GM08714 (cell line): Measurements from ENCODE around the gene HCN1.
"Not testable (repeated sequence)": the region's sequence is repeated elsewhere in the genome, so short reads cannot be mapped to it uniquely, and the experiment has no call there.

ENCODE experiments used
- H3K4me3 ChIP-seq: fragments of 200-500 bp; sonication (Bioruptor generic); 2 replicates; pipeline ENCODE4 v1.5.1; 2014; ENCODE audit warnings: mild to moderate bottlenecking, low read length, inconsistent platforms
- ZNF274 ChIP-seq: IDR thresholded peaks from 2 replicates; pipeline ENCODE4 v1.6.1; 2012; ENCODE audit warnings: mild to moderate bottlenecking, low read depth, low read length

The HCN1 gene

DNA sequence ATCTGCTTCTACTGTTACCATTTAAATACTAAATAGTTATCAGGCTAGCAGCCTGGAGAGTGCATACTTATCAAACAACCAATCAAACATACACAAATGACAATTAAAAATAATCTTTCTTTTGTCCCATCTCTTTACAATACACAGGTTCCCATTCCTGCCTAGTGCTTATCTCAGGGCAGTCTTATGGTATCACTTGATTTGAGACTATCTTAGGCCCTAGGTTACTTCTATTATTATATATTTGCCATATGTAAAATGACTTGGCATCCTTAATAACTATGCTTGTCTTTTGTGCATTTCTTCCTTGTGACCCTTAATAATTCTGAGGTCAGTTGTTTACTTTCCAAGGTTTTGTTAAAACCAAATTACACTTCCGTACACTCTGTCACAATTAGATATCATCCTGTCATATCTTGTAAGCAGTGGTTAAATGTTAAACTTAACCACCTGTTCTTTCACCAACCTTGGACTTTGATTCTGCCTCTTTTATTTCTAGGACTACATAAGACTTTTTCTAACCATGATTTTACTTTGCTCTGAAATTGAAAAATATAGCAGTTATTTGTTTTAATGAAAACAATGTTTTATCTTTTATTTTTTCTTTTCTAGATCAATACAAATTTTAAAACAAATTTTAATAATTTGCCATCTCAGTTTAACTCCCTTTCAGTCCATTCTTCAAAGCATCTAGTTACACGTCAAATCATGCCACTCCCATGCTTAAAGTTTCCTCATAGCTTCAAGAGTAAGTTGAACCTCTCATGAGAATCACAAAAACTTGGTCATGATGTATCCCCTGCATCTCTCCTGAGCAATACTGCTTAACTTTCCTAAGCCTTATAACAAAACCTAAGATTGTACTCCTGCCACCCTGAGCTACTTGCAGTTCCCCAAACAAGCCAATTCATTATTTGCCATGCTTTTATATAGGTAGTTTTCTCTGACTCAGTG is 281.3 kb downstream of the HCN1 start:
- TF ChIP-seq ZNF274: no peak

DNA sequence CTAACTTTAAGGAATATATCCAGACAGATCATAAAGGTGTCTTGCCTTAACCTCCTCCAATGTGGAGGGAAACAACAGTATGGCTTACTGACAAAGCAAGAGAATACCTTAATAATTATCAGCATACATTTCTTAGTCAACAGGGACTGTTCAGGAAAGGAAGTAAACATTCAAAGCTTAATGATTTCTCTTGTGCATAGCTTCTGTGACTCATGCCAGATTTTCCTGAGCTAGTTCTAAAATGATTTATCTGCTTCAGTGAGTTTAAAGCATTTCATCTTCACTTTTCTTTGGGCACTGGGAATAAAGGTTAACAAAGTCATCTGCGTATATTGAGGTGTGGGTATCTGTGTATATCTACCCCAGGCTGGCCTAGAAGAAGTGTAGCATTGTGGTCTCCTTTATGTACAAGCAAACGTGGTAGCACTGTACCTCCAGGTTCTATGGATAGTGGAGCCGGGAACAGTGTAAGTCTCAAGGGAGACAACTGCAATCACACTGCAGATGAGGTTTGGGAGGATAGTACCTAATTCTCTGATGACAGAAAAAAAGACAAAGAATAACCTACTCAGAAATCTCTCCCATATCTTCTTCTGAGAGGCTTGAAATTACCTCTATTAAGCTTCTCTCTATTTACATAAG is 284.1 kb downstream of the HCN1 start:
- no peak overlapping the region for H3K4me3 ChIP-seq

More for the DNA sequence above, 281.3 kb downstream of the HCN1 start:
- no peak overlapping the region for H3K4me3 ChIP-seq

DNA sequence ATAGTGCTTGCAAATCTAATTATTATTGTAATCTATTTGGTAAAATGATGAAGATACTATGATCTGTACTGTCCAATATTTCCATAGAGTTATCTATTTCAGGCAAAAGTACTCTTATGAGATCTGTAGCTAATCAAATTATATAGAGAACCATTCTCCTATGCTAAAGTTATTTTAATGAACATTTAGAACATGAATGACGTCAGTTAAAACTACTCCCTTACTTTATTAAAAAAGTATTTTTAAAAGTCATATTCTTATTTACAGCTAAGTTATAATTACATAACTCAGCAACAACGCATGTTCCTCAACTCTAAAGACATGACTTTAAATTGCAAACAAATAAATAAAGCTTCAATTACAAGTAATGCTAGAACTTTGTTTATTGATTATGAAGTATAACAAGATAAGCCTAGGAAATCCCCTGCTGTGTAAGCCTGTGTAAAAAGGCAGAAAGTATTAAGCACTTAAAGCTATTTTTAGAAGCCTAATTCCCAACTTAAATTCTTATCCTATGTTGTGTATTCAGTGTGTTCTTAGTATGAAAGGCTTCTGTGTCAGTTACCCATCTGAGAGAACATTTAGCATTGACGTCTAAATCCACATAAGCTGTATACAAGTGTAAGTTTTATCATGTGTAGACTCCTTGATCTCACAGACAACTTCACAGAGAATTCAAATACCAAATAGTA is 285.7 kb downstream of the HCN1 start:
- H3K4me3 ChIP-seq: no peak overlapping the region
- no peak for TF ChIP-seq ZNF274

More for the DNA sequence above, 284.1 kb downstream of the HCN1 start:
- no peak for TF ChIP-seq ZNF274

DNA sequence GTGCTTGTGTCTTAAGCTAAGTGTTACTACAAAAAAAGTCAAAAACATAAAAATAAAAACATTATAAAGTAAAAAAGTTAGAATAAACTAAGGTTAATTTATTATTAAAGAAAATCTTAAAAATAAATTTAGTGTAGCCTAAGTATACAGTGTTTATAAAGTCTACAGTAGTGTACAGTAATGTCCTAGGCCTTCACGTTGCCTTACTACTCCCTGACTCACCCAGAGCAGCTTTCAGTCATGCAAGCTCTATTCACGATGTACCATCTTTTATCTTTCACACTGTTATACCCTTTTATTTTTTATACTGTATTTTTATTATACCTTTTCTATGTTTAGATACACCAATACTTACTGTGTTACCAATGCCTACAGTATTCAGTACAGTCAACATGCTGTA is 288.1 kb downstream of the HCN1 start:
- H3K4me3 ChIP-seq: no peak overlapping the region
- TF ChIP-seq ZNF274: no peak

DNA sequence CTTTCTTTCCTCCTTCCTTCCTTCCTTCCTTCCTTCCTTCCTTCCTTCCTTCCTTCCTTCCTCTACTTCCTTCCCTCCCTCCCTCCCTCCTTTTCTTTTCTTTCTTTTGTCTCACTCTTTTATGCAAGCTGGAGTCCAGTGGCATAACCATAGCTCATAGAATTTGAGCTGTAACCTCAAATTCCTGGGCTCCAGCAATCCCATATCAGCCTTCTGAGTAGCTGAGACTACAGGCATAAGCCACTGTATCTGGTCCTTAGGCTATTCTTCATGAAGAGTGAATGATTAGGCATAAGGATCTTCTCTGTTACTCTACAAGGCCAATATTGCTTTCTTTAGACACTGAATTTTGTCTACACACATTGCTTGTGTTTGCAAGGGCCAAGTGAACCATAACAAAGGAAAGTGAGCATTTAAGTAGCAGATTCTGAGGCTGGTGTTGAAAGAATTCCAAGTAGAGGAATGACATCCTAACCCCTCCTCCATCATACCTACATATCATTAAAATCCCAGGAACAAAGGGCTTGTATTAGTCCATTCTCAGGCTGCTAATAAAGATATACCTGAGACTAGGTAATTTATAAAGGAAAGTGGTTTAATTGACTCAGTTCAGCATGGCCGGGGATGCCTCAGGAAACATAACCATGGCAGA is 293.2 kb downstream of the HCN1 start:
- H3K4me3 ChIP-seq: no peak overlapping the region
- TF ChIP-seq ZNF274: no peak

DNA sequence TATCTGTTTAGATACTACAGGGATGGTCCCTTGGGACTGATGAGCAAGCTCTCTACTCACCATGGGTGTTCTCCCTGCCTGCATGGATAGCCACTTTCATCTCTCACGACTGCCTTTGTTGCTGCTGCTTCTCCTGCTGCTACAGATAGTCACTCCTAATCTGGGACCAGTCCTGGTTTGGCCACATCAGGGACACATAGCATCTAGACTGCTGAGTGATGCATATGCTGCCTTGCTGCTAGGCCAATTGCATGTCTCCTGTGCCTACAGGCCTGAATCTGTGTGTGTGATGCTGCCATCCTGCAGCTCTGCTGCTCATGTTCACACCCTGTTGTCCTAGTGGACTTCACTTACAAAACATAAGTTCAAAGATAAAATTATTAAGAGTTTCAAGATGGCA is 297.1 kb downstream of the HCN1 start:
- TF ChIP-seq ZNF274: no peak

DNA sequence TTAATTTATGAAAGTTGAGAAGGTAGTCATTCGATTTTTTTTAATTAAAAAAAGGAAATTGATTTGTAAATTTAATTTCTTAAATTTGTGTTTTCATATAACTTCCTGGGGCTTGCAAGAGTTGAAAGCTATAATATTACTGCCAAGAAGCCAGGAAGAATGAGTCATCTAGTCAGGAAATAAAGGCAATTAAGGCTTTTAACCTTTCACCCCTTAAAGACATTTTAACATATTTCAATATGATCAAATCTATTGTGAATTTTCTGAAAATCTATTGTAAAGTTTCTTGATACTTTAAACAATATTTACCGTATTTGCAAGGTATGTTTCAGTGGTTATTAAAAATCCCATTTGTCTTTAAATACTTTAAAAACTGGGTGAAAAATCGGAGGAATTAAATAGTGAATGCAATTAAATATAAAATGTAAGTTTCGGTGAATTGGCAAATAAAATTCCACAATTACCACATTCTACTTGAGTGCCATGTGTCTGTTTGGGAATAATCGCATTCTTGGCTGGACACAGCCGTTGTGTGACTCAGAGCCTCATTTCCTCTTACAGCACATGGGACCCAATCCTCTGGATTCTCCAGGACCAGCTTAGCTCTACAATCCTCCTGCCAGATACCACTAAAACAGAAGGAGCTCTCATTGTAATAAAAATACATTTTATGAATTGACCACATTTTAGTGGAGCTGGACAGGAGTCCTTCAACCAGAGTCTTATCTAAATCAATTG is 310.7 kb downstream of the HCN1 start:
- H3K4me3 ChIP-seq: no peak overlapping the region
- TF ChIP-seq ZNF274: no peak

More for the DNA sequence above, 297.1 kb downstream of the HCN1 start:
- H3K4me3 ChIP-seq: no peak overlapping the region

DNA sequence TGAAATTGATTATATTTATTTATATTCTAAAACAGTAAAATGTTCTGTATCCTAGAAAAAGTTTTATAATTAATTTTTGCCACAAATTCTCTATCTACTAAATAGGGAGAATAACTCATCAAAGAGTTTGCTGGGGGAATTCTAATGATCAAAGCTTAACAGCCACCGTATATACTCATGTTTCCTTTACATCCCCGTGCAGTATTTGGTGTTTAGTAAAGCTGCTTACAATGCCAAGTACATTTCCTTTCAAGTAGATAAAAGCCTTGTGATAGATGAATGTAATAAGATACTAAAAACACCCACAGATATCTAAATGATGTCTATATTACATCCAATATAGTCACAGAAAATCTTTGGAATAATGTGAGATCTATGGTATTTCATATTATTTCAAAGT is 312.2 kb downstream of the HCN1 start:
- no peak overlapping the region for H3K4me3 ChIP-seq
- no peak for TF ChIP-seq ZNF274

DNA sequence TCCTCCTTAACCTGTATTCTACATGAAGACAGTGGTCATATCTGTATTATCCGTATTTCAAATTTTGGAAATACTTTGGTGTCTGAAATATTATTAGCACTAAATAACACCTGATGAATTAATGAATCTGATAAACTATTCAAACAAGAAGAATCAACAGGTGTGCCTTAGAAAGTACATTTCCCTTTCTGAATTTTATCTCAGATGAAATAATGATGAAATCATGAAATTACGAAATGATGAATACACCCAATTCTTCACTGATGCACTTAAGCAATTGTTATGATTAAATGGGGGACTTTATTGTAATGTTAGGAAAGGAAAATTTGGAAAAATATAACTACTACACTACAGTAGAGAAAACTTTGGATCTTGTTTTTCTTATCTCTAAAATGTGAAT is 313.6 kb downstream of the HCN1 start:
- TF ChIP-seq ZNF274: no peak
- no peak overlapping the region for H3K4me3 ChIP-seq

DNA sequence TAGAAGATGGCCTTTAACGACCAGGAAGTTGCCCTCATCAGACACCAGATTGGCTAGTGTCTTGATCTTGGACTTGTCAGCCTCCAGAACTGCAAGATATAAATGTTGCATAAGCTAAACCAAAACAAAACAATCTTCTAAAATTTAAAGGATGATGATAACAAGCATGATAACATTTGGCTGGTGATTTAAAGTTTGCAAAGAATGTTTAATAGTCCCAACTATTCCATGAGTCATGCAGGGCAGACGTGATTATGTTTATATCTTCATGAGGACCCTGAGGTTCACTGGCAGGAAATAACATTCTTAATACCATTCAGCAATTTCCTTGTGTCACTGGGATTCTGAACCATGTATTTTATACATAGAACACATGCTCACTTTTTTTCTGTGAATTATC is 319.8 kb downstream of the HCN1 start:
- no peak overlapping the region for H3K4me3 ChIP-seq
- TF ChIP-seq ZNF274: no peak

DNA sequence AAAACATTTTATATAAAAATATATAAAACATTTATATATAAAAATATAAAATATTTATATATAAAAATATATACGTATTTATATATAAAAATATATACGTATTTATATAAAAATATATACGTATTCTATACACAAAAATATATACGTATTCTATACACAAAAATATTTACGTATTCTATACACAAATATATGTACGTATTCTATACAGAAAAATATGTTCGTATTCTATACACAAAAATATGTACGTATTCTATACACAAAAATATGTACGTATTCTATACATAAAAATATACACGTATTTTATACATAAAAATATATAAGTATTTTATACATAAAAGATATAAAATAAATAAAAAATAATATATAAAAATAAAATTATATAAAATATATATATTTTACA is 323.6 kb downstream of the HCN1 start:
- TF ChIP-seq ZNF274: no peak
- no peak overlapping the region for H3K4me3 ChIP-seq

DNA sequence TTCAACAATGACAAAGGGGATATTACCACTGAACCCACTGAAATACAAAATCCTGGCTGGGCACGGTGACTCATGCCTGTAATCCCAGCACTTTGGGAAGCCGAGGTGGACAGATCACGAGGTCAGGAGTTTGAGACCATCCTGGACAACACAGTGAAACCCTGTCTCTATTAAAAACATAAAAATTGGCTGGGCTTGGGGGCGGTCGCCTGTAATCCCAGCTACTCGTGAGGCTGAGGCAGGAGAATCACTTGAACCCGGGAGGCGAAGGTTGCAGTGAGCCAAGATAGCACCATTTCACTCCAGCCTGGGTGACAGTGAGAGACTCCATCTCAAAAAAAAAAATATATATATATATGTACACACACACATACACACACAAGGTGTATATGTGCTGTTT is 324.8 kb downstream of the HCN1 start:
- not testable (repeated sequence) for H3K4me3 ChIP-seq

DNA sequence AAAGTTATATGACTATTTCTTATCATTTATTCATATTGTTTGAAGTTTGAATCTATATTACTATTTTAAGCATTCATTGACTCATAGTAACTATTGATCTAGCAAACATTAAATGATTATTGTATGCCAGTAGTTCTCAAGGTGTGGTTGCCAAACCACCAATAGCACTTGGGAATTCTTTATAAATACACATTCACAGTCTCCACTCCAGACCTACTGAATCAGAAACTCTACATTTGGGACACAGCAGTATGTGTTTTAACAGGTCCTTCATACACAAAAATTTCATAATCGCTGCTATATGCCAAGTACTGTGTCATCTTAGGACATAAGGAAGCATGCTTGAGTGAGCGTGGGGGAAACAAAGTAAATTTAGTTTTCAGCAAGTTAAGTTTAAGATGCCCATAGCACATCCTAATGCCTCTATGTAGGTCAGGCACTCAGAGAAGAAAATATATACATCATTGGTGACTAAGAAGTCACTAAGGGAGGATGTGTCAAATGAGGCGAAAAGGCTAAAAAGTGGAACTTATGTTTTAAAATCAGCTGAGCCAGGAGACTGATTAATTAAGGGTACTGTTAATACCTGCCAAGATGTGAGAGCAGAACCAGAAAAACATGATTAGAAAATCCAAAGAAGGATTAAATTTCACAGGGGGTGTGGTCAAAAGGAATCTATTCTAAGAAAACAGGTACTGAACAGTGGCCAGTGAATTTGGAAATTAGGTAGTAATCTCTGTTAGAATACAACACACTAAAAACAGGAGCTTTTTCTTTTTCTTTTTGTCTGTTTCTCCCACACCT is 340.8 kb downstream of the HCN1 start:
- H3K4me3 ChIP-seq: no peak overlapping the region
- TF ChIP-seq ZNF274: no peak
